ENCODE data around the gene CCDC102A.

GRCh38 chr16:57538235-57538721 lies 1.9 kb upstream of the CCDC102A start:
- TF ChIP-seq POLR2A (IDR thresholded peaks at IDR 0.05) (no peak), CTCF (IDR thresholded peaks at IDR 0.05) (no peak), EP300 (IDR thresholded peaks at IDR 0.05) (no peak)

Measured in gastroesophageal sphincter (tissue), 3 donors.